Stimulated activated CD8-positive, alpha-beta memory T cell treated with anti-CD3 and anti-CD28 coated beads, Interleukin-12 subunit alpha, Interleukin-12 subunit beta, amount 100 ng/mL, for 1 hour (primary cell): Measurements from ENCODE around the gene IGSF5.

Experiments
- DNase-seq: peaks from one replicate; pipeline ENCODE4 v3.0.0-alpha.2; 2020; ENCODE audit warnings: low read depth

The IGSF5 gene

DNA sequence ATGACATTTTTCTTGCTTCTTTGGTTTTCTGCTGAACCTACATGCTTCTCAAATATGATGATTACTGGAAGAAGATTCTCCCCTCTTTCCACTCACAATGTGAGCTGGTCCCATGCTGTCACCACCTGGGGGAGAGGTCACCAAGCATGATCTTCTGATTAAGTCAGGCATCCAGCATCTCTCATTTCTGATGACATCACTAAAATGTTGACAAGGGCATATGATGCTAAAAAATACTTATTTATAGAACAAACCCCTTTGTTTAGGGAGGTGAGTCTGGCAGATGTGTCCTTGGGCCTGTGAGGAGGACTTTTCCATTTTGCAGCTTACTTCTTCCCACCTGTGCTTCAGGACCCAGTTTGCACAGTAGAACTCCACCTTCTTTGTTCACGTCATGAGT, 80.3 kb downstream of the IGSF5 start:
- no peak for DNase-seq

DNA sequence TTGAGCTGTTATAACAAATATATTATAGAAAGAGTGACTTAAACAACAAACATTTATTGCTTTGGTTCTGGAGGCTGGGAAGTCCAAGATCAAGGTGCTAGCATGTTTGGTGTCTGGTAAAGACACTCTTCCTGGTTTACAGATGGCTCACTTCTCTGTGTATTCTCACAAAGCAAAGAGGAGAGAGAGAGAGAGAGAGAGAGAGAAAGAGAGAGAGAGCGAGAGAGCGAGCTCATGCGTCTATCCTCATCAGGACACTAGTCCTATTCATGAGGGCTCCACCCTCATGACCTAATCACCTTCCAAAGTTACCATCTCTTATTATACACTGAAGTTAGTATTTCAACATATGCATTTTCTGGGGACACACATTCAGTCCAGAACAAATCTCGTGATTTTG, 89.6 kb downstream of the IGSF5 start:
- DNase-seq, result no peak

DNA sequence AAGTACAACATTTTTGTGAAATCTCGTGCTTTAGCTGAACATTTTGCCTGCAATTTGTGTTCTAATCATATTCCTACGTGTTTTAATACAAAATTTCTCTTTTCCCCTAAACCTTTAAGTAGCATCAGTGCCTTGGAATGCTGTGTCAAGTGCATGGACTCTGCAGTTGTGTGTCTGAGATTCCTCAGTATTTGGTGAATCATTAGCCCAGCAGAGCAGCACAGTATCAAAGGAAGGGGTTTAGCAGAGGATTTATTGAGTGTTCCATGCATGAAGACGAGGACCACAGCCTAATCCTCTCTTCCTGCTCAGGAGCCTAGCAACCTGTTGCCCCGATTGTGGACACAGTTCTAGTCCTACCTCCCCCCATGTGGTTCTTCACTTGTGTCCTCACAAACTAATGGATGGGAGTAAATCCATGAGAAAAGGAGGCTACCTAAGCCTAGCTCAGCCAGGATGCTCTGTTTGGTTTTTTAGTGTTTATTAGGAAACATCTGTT, 92.9 kb downstream of the IGSF5 start:
- DNase-seq, result no peak

DNA sequence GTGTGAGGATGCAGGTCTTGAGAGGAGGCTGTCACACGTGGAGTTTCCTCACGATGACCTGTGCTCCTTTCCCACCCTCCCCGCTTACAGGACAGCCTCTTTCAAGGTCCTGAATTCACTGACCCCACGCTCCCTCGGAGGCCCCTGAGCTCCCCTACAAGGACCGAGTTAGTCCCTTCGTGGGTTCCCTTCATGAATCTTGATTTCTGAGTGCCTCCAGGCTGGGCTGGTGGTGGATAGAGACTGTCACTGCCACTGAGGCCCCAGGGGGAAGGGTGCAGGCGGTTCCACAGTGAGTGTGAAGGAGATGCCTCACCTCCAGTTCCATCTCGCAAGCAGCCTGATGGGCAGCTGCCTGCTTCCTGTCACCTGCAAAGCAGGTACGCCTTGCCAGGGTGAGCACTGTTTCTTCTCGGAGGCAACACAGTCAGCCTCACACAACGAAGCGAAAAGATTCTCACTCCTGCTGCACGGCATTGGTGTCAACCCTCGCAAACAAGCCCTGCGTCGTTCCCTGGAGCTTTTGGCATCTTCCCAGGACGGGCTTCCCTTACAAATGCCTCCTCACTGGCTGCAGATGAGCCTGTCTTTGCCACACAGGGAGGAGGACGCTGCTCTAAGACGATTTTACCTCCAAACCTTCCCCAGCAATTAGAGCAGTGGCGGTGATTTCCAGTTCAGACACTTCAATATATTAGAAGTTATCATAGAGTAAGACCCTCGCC, 95.6 kb downstream of the IGSF5 start:
- DNase-seq, result no peak

DNA sequence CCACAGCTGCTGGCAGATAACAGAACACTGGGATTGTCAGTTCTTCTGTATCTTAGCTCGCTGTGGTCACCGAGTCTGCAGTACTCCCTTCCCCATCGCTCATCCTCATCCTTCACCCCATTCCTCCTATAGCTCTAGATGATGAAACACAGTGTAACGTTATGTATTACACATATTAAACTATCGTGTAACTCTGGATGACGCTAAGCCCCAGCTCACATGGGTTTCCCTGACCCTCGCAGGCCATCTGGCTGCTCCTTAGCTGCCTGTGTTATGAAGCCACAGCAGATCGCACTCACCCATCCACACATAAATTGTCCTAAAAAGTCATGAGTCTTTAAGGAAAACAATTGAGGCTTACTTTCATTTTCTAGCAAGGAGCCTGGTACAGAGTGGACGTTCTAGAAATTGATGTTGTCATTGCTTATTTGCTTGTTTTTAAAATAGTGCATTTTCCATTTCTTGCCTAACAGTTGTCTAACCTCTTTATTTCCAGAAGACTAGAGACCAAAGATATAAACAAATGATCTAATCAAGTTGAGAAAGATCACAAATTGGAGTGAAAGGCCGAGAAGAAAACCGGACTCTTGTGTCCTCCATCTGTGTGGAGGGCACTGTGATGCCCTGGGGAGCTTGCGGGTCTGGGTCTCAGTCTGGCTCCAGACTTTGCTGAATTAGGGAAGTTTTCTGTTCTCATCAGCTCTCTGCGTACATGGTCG, 97.9 kb downstream of the IGSF5 start:
- no peak for DNase-seq

DNA sequence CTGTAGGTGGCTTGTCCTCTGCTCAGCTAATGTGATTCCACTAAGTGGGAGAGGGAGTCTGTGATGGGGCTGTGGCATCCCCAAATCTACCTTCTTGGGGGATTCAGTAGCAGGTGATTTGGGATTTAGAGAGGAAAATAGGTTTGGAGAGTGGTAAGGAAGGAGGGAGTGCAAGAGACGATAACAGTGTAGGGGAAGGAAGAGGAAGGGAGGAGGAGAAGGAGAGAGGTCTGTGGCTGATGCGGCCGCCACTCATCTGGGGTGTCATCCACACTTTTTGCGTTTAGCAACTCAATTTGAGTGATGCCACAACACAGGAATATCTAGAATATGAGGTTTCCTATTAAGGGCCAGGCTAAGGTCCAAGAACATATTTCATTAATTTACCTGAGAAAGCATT, 98.5 kb downstream of the IGSF5 start:
- DNase-seq, result no peak

DNA sequence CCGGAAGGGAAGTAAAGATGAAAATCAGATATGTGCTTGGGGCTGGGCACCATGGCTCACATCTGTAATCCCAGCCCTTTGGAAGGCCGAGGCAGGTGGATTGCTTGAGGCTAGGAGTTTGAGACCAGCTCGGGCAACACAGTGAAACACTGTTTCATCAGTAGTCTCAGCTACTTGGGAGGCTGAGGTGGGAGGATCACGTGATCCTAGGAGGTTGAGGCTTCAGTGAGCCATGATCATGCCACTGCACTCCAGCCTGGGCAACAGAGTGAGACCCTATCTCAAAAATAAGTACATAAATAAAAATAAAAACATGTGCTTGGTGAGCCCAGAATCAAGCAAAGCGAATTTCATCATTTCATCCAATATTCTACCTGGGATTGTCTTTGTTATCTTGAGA, 98.9 kb downstream of the IGSF5 start:
- no peak for DNase-seq

DNA sequence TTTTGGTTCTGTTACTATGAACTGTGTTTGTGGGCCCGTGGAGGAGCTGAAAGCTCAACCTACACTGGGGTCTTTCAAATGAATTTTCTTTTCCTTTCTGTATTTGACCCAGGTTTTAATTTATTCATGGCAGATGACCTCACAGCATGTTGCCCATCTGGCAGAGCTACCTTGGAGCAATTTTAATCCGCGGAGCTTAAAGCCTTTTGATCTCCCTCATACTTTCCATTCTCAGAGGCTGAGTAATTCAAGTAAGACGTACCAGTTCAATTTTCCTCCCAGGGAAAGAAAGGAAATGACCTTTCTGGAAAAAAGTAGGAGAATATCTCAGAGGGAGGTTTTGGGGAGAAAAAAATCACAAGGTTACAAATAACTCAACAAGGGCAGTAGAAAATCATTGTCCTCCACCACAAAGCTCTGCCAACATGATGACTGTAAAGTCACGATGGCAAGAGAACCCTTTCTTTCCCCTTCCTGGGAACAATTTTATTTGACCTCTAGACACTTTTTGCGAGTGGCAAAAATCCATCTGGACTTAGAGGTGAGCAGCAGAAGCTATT, 100.7 kb downstream of the IGSF5 start:
- DNase-seq, result no peak

DNA sequence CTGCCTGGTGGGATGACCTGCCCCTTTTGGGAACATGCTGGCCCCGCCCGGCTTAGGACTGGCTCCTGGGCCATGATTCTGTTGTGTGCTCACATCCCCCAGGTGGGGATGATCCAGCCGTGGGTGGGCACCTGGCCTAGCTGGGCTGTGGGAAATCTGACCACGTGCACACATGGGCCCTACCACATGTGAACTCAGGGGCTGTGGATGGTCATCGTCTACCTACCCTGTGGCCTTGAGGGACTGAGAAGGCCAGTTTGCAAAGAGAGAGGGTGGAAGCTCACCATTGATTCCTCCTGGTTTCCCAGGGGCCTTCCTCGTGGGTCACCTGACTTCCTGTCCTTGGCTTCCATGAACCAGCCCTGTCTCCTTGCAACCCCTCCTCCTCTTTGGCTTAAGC, 102.9 kb downstream of the IGSF5 start:
- no peak for DNase-seq

DNA sequence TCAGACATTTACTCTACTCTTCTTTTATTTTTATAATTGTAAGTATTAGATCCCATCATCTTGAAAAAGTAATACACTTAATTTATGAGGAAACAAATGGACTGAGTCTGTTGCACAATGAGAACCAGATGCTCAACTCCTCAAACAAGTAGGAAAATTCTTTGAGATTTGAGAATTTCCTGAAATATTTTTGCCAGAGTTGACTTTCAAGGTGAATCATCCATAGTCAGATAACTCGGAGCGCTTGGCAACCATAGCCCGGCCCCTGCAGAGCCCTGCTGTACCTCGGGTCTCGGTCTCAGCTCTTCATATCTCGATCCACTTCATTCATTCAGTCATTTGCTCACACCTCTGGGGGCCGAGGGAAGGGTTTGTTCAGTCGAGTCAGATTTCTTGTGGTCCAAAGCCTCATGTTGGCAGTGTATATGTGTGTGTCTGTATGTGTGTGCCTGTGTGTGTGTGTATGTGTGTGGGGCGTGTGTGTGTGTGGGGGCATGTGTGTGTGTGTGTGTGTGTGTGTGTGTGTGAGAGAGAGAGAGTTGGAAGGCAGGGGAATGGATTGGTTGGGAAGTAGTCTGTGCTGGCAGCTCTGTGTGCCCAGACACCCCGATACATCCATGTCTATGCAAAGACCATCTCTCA, 104.2 kb downstream of the IGSF5 start:
- DNase-seq, result no peak

DNA sequence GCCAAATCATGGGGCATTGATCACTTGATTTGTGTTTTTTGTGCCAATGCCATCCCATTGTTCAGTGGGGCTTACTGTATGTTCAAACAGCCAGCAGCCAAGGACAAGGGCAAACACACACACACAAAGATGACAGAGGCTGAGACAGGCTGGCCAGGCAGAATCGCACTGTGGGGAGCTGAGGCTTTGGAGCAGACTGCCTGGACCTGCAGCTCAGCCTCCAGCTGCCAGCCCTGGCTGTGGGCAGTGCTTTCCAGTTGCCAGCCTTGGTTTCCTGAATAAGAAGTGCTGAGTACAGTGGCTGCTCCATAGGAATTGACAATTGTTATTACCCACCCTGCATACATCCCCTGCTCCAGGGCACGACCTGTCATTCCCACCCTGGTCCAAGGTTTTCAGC, 105.3 kb downstream of the IGSF5 start:
- DNase-seq, result no peak

DNA sequence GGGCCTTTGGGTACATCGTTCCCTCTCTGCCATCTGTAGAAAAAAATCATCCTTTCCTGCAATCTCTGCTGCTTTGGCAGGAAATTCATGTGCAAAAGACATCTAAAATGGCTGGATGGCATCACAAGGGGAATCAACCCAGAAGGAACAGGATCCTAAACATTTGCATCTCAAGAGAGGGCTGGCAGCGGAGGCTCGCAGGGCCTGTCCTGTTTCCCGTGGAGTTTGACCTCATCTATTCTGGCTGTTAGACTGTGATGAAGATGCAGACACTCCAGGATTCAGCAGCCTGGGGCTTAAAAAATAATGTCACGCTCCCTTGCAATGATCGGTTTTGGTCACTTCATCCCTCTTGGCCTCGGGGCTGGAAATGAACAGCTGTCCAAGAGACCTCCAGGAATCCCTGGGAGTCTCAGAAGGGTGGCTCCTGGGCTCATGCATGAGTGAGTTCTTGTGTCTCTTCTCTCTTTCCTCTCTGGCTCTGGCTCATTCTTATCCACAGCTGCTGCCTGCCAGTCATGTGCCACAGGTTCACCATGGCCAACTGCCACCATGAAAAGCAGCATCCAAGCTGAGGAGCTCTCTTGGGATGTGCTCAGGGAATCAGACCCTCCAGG, 106.1 kb downstream of the IGSF5 start:
- DNase-seq, result no peak
